A549 (cell line): ENCODE results near the gene DMRTB1. TPM values are rescaled to one million over a fixed set of nuclear protein-coding genes. Genes with fewer than 3 reads are reported as not detected.
A peak's percentile ranks its signal among the peaks of the same experiment; 100 is the strongest.

Experiments used
- ATAC-seq, 2 experiments: fragments of 200-7000 bp in 1 of 2; fragments of >200 bp in 1 of 2; cut with Nextera tagmentation in 1 of 2; cut with Tn5 transposase in 1 of 2; 3 replicates each; pipeline versions ENCODE4 v1.8.0 to v1.9.1; 2018 to 2020; ENCODE audit warnings: mild to moderate bottlenecking in 1 of 2, moderate library complexity in 1 of 2
- CTCF ChIA-PET: fragments of 300-600 bp; sonication (Branson Sonifier 250); formaldehyde crosslinking; extraction: SDS; loops from one replicate; lab custom pipeline; 2021; ENCODE audit warnings: antibody characterized with exemption, inconsistent platforms; lab: Yijun Ruan, JAX
- POLR2A ChIA-PET: fragments of 350-600 bp; formaldehyde crosslinking; extraction: SDS; loops from one replicate; lab custom pipeline; 2021; ENCODE audit warnings: antibody characterized with exemption, inconsistent platforms; lab: Yijun Ruan, JAX
- DNase-seq, 2 experiments: peaks; one replicate each; pipeline versions ENCODE4 v3.0.0 to v3.0.0-alpha.2; 2011 to 2016; ENCODE audit warnings: low read depth in 1 of 2, low spot score in 1 of 2
- FAIRE-seq: peaks from 2 replicates; lab custom pipeline; 2011; peaks lifted over from hg19 to GRCh38; lab: Jason Lieb, UNC
- H3K27ac ChIP-seq, 2 experiments: fragments of >200 bp; sonication (Bioruptor Twin); formaldehyde crosslinking; 3 replicates each; pipeline ENCODE4 v1.5.1; 2016 to 2017
- H3K4me1 ChIP-seq: fragments of >200 bp; sonication (Bioruptor Twin); formaldehyde crosslinking; 3 replicates; pipeline ENCODE4 v1.6.1; 2016
- H3K4me2 ChIP-seq: fragments of >200 bp; sonication (Bioruptor Twin); formaldehyde crosslinking; 3 replicates; pipeline ENCODE4 v1.6.1; 2016
- H3K4me3 ChIP-seq: fragments of >200 bp; sonication (Bioruptor Twin); formaldehyde crosslinking; 3 replicates; pipeline ENCODE4 v1.5.1; 2016
- H3K9me3 ChIP-seq: fragments of >200 bp; sonication (Bioruptor Twin); formaldehyde crosslinking; 3 replicates; pipeline ENCODE4 v1.6.1; 2016
- CBX8 ChIP-seq: fragments of 200-600 bp; sonication (generic); IDR thresholded peaks from 2 replicates; pipeline ENCODE4 v1.6.1; 2016
- CHD4 ChIP-seq: fragments of 200-600 bp; sonication (generic); IDR thresholded peaks from 2 replicates; pipeline ENCODE4 v1.6.1; 2016; ENCODE audit warnings: antibody characterized with exemption, mild to moderate bottlenecking, borderline replicate concordance
- EHF ChIP-seq: fragments of 250-450 bp; sonication (Bioruptor Pico); IDR thresholded peaks from 2 replicates; pipeline ENCODE4 v1.5.0; 2020; ENCODE audit warnings: mild to moderate bottlenecking
- HDAC2 ChIP-seq: fragments of 200-600 bp; sonication (generic); IDR thresholded peaks from 2 replicates; pipeline ENCODE4 v1.6.1; 2016
- HEYL ChIP-seq: fragments of 250-450 bp; sonication (Bioruptor Pico); IDR thresholded peaks from 2 replicates; pipeline ENCODE4 v1.8.0; 2021; ENCODE audit warnings: mild to moderate bottlenecking, moderate library complexity
- HOXB13 ChIP-seq: fragments of 250-450 bp; sonication (Bioruptor Pico); IDR thresholded peaks from 2 replicates; pipeline ENCODE4 v1.5.0; 2020; ENCODE audit warnings: low read depth, mild to moderate bottlenecking, moderate library complexity
- NR3C1 ChIP-seq: fragments of >200 bp; sonication (Bioruptor Twin); formaldehyde crosslinking; IDR thresholded peaks from 3 replicates; pipeline ENCODE4 v1.6.1; 2017
- POLR2A ChIP-seq: IDR thresholded peaks from 2 replicates; pipeline ENCODE4 v1.6.1; 2012; ENCODE audit warnings: mild to moderate bottlenecking, low read length
- RNF2 ChIP-seq: fragments of 200-600 bp; sonication (generic); IDR thresholded peaks from 2 replicates; pipeline ENCODE4 v1.6.1; 2016; ENCODE audit warnings: low read depth, mild to moderate bottlenecking, antibody characterized with exemption, moderate library complexity, borderline replicate concordance
- SREBF2 ChIP-seq: fragments of 450-650 bp; IDR thresholded peaks from 2 replicates; pipeline ENCODE4 v1.6.1; 2014; ENCODE audit warnings: mild to moderate bottlenecking, moderate library complexity
- TP53 ChIP-seq: fragments of 250-450 bp; sonication (Bioruptor Pico); IDR thresholded peaks from 2 replicates; pipeline ENCODE4 v1.5.0; 2021; ENCODE audit warnings: mild to moderate bottlenecking, moderate library complexity
- WGBS: methylation state at CpG from one replicate; pipeline ENCODE4 v1.1.6; 2017; ENCODE audit errors: missing lambda C conversion rate; 5-methylcytosine and 5-hydroxymethylcytosine counted together
- polyA plus RNA-seq, 4 experiments: library from polyadenylated mRNA; depleted of rRNA in 3 of 4; stranded (reverse); fragments of >200 nt; fragmentation: RNase III in 1 of 4; extraction: RNeasy Plus Mini Kit Qiagen cat#74134 plus additional on column Dnase treatment in 1 of 4; gene quantifications; 2 replicates in 3 of 4; 3 replicates in 1 of 4; pipeline ENCODE4 v1.2.3, GENCODE V29; 2011 to 2017
- TF ChIP-seq, protein P1 (sequence below): fragments of >200 bp; sonication (Bioruptor Twin); formaldehyde crosslinking; IDR thresholded peaks from 3 replicates; pipeline ENCODE4 v1.6.1; 2016
- TF ChIP-seq, protein P2 (sequence below): fragments of 250-450 bp; sonication (Bioruptor Pico); IDR thresholded peaks from 2 replicates; pipeline ENCODE4 v1.5.0; 2021; ENCODE audit warnings: mild to moderate bottlenecking, moderate library complexity, borderline replicate concordance
- TF ChIP-seq, protein P3 (sequence below): fragments of 200-600 bp; sonication (generic); IDR thresholded peaks from 2 replicates; pipeline ENCODE4 v1.6.1; 2016; ENCODE audit warnings: antibody characterized with exemption, mild to moderate bottlenecking, moderate library complexity
- TF ChIP-seq, protein P4 (sequence below): fragments of >200 bp; sonication (Bioruptor Twin); formaldehyde crosslinking; IDR thresholded peaks from 3 replicates; pipeline ENCODE4 v1.5.1; 2016
- TF ChIP-seq, protein P5 (sequence below): IDR thresholded peaks from 2 replicates; pipeline ENCODE4 v1.6.1; 2012

The DMRTB1 gene
- polyA plus RNA-seq, 2 of the 4 experiments (the other 2 are of a cell fraction) = not detected

DNA sequence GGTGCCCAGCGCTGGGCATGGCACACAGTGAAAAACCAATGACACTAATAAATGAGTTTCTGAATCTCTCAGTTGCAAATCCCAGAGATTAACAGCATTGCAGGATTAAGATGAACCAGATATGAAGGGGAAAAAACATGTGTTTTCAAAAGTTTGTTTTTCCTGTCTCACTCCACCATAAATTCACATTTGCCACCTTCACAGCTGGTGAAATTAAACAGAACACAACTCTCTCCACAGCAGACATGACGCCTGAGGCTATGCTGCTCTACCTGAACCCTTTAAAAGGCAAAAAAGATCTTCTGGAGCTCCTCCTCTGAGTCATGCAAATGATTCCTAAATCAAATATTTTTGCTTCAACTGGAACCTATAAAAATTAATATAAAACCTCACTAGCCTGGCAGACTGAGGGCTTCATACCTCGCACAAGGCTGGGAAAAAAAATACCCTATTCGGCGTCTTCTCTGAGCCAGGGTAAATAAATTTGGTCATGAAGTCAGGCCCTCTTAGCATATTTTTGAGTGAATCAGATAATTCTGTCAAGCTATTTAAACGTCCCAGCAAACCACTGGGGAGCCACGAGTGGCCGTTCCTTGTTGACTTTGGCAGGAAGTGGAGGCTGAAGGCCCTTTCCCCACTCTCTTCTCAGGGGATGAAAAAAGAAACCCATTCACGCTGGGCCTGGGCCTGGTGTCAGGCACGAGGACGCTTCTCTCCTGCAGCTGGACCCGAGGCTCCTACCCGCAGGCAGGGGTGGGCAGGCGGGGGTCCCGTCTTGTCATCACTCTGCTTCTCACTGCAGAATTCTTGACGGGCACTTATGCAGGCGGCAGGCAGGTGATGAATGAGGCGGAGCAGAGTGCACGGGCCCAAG is 53.0 kb downstream of the DMRTB1 start:
- 70% methylated on average over 14 of the region's 19 CpGs for WGBS
- CTCF ChIA-PET = interaction anchor here (0.9 kb wide), 1 partner anchor 26 kb away, joined by 5 read pairs; no protein-coding TSS in a partner anchor

More for the DNA sequence above, 53.0 kb downstream of the DMRTB1 start:
- Histone ChIP-seq H3K4me1 (peaks cover 11% of the 10 kb centered on the region; the same call in 2 of the 3 replicates), H3K27ac (0 out of 6 replicates have a peak overlapping the region, but pooled peaks of 1 of the 2 experiments have one; percentile 39), H3K4me2 (0 out of 3 replicates have a peak overlapping the region, but pooled peaks have one; percentile 17), H3K4me3 (no peak overlapping the region), H3K9me3 (no peaks in the 10 kb centered on the region)
- FAIRE-seq = no peak
- DNase-seq = no peak
- no peak for ATAC-seq
- POLR2A ChIA-PET = no interaction called here
- TF ChIP-seq, protein P1, sequence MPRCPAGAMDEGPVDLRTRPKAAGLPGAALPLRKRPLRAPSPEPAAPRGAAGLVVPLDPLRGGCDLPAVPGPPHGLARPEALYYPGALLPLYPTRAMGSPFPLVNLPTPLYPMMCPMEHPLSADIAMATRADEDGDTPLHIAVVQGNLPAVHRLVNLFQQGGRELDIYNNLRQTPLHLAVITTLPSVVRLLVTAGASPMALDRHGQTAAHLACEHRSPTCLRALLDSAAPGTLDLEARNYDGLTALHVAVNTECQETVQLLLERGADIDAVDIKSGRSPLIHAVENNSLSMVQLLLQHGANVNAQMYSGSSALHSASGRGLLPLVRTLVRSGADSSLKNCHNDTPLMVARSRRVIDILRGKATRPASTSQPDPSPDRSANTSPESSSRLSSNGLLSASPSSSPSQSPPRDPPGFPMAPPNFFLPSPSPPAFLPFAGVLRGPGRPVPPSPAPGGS = no peak
- no peak for TF ChIP-seq HOXB13
- TF ChIP-seq, protein P2, sequence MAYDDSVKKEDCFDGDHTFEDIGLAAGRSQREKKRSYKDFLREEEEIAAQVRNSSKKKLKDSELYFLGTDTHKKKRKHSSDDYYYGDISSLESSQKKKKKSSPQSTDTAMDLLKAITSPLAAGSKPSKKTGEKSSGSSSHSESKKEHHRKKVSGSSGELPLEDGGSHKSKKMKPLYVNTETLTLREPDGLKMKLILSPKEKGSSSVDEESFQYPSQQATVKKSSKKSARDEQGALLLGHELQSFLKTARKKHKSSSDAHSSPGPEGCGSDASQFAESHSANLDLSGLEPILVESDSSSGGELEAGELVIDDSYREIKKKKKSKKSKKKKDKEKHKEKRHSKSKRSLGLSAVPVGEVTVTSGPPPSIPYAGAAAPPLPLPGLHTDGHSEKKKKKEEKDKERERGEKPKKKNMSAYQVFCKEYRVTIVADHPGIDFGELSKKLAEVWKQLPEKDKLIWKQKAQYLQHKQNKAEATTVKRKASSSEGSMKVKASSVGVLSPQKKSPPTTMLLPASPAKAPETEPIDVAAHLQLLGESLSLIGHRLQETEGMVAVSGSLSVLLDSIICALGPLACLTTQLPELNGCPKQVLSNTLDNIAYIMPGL = no peak
- no peak for TF ChIP-seq HDAC2
- TF ChIP-seq, protein P3, sequence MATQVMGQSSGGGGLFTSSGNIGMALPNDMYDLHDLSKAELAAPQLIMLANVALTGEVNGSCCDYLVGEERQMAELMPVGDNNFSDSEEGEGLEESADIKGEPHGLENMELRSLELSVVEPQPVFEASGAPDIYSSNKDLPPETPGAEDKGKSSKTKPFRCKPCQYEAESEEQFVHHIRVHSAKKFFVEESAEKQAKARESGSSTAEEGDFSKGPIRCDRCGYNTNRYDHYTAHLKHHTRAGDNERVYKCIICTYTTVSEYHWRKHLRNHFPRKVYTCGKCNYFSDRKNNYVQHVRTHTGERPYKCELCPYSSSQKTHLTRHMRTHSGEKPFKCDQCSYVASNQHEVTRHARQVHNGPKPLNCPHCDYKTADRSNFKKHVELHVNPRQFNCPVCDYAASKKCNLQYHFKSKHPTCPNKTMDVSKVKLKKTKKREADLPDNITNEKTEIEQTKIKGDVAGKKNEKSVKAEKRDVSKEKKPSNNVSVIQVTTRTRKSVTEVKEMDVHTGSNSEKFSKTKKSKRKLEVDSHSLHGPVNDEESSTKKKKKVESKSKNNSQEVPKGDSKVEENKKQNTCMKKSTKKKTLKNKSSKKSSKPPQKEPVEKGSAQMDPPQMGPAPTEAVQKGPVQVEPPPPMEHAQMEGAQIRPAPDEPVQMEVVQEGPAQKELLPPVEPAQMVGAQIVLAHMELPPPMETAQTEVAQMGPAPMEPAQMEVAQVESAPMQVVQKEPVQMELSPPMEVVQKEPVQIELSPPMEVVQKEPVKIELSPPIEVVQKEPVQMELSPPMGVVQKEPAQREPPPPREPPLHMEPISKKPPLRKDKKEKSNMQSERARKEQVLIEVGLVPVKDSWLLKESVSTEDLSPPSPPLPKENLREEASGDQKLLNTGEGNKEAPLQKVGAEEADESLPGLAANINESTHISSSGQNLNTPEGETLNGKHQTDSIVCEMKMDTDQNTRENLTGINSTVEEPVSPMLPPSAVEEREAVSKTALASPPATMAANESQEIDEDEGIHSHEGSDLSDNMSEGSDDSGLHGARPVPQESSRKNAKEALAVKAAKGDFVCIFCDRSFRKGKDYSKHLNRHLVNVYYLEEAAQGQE = no peak
- no peak for TF ChIP-seq POLR2A
- no peak for TF ChIP-seq EHF
- TF ChIP-seq HEYL (CRISPR knock-in tag) = no peak
- TF ChIP-seq RNF2 = no peak
- TF ChIP-seq, protein P4, sequence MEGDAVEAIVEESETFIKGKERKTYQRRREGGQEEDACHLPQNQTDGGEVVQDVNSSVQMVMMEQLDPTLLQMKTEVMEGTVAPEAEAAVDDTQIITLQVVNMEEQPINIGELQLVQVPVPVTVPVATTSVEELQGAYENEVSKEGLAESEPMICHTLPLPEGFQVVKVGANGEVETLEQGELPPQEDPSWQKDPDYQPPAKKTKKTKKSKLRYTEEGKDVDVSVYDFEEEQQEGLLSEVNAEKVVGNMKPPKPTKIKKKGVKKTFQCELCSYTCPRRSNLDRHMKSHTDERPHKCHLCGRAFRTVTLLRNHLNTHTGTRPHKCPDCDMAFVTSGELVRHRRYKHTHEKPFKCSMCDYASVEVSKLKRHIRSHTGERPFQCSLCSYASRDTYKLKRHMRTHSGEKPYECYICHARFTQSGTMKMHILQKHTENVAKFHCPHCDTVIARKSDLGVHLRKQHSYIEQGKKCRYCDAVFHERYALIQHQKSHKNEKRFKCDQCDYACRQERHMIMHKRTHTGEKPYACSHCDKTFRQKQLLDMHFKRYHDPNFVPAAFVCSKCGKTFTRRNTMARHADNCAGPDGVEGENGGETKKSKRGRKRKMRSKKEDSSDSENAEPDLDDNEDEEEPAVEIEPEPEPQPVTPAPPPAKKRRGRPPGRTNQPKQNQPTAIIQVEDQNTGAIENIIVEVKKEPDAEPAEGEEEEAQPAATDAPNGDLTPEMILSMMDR = no peak
- no peak for TF ChIP-seq CHD4
- TF ChIP-seq, protein P5, sequence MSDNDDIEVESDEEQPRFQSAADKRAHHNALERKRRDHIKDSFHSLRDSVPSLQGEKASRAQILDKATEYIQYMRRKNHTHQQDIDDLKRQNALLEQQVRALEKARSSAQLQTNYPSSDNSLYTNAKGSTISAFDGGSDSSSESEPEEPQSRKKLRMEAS = no peak
- no peak for TF ChIP-seq SREBF2
- TF ChIP-seq TP53 (CRISPR knock-in tag) = no peak
- no peak for TF ChIP-seq NR3C1
- no peak for TF ChIP-seq CBX8
